D341Med (cell line): ENCODE data around the gene C2.

Experiments
- DNase-seq: peaks from one replicate; pipeline ENCODE4 v3.0.0; 2012; ENCODE audit warnings: low spot score

The C2 gene

DNA sequence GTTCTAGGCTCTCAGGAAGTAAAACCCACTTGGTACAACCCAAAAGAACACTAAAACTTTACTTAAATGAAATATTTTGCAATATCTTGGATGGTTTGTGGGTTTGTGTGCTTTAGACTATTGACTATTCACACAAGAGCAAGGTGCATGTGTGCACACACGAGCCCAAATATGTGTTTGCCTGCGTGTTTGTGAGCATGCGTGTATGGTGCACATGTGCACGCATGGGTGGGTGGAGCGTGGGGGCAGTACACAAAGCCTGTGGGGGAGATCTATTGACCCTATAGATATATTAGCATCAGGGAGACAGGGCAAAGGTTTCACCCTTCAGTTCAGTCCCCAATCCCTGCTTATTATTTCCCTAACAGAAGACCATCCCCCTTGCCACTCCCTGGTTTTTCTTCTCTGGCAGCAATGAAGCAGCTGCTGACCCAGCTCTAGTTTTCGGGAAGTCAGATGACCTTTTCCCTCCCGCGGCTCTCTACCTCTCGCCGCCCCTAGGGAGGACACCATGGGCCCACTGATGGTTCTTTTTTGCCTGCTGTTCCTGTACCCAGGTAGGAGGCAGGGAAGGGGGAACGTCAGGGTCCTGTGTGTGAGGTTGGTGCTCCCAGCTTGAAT is at the start of gene C2:
Gene C2, plus strand, starts transcription at position 476 of the 621 bp plus-strand sequence. Its CDS starts 36 bp downstream, at position 512.
- no peak for DNase-seq

DNA sequence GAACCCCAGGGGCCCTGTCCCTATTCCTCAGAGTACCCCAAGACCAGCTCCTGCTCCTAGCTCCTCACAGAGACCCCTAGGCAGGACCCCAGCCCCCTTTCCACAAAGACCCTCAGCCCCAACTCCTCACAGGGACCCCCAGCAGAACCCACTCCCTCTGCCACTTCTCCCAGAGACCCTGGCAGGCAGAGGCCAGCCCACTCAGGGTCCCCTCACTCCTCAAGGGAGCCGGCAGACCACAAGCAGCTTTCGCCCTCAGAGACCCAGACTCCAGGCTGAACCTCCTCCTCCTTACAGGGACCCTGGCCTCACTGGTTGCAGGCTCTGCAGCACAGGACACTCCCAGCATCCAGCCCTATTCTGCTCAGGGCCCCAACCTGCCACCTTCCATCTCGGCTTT is 49.3 kb upstream of the C2 start:
- peak; percentile 24 for DNase-seq

GRCh38 chr6:31878726-31879125 is 48.8 kb upstream of the C2 start, which contains the start of gene SLC44A4:
Gene SLC44A4 (minus strand): TSS chr6:31878997. CDS start chr6:31878980, 17 bp downstream.
- no peak for DNase-seq

DNA sequence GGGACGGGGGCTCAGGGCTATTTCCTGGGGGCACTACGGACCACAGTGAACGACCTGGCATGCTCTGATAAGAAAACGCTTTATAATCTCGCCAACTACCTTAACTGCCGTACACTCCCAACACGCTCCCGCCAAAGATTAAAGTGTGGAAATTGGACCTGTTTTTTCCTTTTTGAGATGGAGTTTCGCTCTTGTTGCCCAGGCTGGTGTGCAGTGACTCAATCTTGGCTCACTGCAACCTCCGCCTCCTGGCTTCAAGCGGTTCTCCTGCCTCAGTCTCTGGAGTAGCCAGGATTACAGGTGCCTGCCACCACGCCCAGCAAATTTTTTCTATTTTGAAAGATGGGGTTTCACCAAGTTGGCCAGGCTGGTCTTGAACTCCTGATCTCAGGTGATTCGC is 48.4 kb upstream of the C2 start:
- no peak for DNase-seq

DNA sequence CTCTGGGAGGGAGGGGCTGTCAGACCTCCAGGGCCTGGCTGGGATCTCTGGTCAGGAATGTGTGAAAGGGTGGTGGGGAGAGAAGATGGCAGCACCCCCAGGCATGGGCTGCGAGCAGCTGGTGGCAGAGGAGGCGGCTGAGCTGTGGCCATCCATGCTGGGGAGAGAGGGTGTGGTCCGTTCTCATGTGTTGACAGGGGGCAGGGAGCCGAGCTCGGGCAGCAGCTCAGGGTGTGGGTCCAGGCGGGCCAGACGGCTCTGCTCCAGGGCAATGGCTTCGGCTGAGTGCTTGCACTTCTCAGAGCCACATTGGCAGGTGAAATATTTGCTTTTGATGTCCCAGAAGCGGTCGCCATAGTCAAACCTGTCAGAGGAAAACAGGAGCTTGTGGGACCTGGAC is 47.6 kb upstream of the C2 start:
- DNase-seq: peak; percentile 15

GRCh38 chr6:31880616-31881015 is 46.9 kb upstream of the C2 start:
- DNase-seq: no peak

DNA sequence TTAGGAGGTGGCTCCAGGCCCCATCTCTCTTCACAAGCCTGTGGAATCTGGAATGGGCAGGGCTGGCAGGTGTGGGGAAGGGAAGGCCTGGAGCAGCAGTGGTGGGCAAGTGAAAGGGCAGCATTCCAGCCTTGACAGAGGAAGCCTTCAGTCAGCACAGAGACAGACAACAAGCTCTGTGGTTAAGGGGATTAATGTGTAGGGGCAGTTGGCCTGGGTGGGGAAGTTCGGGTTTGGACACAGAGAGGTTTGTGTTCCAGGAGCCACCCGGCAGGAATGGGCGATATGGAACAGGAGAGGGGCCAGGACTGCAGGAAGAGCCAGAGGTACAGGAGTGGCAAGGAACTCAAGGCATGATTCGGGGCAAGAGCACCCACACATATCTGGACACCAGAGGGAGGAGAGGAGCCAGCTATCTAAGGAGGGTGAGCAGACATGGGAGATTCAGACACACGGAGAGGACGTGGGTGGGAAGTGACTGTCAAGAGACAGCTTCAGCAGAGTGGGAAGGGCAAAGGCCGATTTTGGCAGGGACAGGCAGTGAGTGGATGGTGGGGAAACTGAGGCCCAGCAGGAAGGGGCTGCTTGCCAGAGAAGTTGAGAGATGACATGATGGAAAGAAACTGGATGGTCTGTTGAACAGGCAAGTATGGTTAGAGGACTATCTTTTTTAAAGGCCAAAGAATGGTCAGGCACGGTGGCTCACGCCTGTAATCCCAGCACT is 46.2 kb upstream of the C2 start:
- no peak for DNase-seq

DNA sequence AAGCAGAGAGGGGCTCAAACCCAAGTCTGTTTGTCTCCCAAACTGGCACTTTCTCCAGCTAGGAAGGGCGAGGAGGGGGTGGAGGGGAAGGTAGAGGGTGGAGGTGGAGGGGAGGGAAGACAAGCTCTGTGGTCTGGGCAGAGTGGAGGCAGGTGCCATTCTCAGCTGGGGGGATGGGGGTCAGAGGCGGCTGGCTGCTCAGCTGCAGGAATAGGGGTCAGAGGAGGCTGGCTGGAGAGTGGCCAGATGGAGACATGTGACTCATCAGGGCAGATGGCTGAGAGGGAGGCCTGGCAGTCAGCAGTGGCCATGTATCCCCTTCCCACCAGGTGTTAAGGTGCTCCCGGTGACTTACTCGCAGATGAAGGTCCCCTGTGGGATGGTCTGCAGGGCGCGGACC is 45.2 kb upstream of the C2 start:
- DNase-seq: no peak

DNA sequence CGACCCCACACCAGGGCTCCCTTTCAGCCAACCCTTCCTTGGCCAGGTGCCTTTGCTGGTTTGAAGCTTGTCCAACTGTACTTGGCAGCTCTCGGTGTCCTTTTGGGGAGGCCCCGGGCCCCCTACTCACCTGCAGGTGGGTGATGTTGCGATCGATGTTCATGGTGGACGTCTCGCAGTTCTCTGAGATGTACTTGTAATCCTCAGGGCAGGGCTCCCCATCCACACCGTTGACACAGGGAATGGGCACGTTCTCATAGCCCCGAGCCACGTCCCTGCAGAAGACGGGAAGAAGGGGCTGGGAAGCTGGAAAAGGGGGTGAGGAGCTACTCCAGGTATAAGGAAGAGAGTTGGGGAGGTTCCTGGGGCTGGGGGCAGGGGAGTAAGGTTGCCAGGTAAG is 43.8 kb upstream of the C2 start:
- no peak for DNase-seq

DNA sequence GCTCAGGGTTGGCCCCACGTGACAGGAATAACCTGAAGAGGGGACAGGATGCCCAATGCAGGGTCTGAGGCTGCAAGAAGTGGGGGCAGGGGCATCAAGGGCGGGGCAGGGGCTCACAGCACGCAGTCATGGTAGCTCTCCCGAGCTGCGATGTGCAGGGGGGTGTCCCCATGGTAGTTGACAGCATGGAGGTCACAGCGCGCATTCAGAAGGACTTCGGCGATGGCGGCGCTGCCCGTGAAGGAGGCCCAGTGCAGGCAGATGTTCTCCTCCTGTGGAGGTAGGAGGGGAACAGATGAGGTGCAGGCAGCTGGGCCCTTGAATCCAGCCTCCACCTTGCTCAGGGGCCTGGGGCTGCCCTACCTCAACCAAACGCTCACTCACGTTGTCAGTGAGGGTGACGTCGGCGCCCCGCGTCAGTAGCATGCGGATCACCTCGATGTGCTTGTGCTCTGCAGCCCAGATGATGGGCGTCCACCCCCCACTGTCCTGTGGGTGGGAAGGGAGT is 42.9 kb upstream of the C2 start:
- DNase-seq: no peak

GRCh38 chr6:31886541-31886991 is 41.0 kb upstream of the C2 start:
- DNase-seq: peak; percentile 18

DNA sequence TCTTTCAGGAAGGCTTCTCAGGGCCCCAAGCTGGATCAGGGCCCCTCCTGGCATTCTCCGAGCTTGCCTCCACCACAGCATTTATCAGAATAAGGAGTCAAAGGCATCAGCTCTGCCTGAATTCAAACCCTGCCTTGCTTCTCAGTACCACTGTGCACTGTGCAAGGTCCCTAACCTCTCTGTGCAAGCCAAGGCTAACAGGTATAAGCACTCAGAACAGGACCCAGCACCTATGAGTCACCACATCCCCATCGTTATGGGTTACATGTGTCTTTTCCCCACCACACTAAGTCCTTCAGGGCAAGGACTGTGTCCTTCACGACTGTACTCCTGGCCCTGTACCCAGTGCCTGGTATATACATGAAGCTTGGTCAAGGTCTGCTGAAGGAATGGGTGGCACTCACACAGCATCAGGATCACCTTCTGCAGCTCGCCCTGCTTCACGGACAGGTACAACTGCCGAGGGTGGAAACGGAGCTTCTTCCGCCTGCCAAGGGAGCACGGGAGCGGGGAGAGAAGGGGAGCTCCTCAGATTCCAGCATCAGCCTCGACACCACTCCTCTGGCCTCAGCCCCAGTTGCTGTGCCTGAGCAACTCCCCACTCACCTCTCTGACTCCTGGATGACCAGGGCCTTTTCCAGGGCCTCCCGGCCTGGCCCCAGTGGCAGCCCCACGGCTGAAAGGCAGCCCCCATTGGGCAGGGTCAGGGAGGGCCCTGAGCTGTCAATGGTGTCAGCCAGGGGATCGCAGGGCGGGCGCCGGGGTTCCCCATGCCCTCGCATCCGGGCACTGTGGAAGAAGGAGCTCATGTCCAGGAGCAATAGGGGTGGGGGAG is 40.1 kb upstream of the C2 start:
- peak; percentile 18 for DNase-seq

- peak; percentile 80 for DNase-seq
Measured at GRCh38 chr6:31888276-31889258, 39.0 kb upstream of the C2 start.

- DNase-seq: no peak
Measured at GRCh38 chr6:31889331-31889972, 38.1 kb upstream of the C2 start.

GRCh38 chr6:31892821-31893220 is 34.7 kb upstream of the C2 start:
- no peak for DNase-seq

DNA sequence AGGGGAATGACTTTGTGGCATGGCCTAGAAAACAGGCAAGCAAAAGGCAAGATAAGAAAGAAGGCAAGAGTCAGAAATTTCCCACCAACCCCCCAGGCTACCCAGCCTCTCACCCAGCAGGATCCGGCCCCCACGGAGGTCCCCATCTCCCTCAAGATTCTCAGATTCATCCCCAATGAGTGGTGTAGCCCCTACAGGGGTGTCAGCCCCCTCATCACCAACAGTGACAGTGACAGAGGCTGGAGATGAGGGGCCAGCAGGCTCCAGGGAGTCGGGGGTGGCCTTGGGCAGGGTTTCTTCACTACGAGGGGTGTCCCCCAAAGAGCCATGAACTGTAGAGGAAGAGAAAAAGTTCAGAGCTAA is 31.0 kb upstream of the C2 start:
- DNase-seq: no peak

GRCh38 chr6:31896856-31897611 is 30.5 kb upstream of the C2 start:
- no peak for DNase-seq

- peak; percentile 95 for DNase-seq
Measured at GRCh38 chr6:31897612-31898382, 29.7 kb upstream of the C2 start, which contains the start of gene EHMT2. Gene EHMT2 (minus strand): TSS chr6:31897698. CDS start chr6:31897677, 21 bp downstream.

- no peak for DNase-seq
Measured at GRCh38 chr6:31898383-31899011, 29.0 kb upstream of the C2 start.
